PC-9 (cell line): ENCODE results near the gene TRPV3.

Experiments
- EZH2 ChIP-seq: fragments of 200-600 bp; sonication (generic); IDR thresholded peaks from 2 replicates; pipeline ENCODE4 v1.8.0; 2017; ENCODE audit warnings: antibody characterized with exemption, low read depth
- TF ChIP-seq, protein P1 (sequence below): fragments of 200-600 bp; sonication (generic); conservative IDR thresholded peaks from 2 replicates; pipeline ENCODE4 v1.6.1; 2017; ENCODE audit warnings: mixed run types, antibody characterized with exemption, mild to moderate bottlenecking, moderate library complexity

DNA sequence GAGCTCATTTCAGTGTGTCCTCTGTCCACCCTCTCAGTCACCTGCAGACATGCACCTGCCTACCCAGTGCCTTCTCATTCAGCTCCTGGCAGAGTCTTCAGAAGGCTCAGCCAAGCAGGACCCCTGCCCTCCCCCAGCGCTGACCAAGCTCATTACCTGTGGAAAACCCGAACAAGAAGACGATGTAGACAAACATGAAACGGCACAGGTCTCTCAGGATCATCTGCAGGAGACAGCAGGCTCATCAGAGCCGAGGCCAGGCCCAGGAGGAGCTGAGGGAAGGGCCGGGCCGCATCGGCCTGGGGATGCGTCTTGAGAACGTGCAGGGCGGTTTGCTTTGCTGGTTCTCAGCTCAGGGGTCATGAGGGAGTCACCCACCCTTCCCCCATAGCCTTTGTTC is 19.4 kb upstream of the TRPV3 start:
- TF ChIP-seq, protein P1, sequence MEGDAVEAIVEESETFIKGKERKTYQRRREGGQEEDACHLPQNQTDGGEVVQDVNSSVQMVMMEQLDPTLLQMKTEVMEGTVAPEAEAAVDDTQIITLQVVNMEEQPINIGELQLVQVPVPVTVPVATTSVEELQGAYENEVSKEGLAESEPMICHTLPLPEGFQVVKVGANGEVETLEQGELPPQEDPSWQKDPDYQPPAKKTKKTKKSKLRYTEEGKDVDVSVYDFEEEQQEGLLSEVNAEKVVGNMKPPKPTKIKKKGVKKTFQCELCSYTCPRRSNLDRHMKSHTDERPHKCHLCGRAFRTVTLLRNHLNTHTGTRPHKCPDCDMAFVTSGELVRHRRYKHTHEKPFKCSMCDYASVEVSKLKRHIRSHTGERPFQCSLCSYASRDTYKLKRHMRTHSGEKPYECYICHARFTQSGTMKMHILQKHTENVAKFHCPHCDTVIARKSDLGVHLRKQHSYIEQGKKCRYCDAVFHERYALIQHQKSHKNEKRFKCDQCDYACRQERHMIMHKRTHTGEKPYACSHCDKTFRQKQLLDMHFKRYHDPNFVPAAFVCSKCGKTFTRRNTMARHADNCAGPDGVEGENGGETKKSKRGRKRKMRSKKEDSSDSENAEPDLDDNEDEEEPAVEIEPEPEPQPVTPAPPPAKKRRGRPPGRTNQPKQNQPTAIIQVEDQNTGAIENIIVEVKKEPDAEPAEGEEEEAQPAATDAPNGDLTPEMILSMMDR = no peak
- no peak for TF ChIP-seq EZH2
